Activated CD4-positive, alpha-beta memory T cell treated with anti-CD3 and anti-CD28 coated beads for 36 hours (primary cell): Measurements from ENCODE around the gene GRB7. TPM values are rescaled to one million over a fixed set of nuclear protein-coding genes. Genes with fewer than 3 reads are reported as not detected.

Source experiments
- CTCF ChIA-PET: fragments of 350-600 bp; sonication (Branson Sonifier 250); formaldehyde crosslinking; loops from one replicate; lab custom pipeline; 2021; ENCODE audit warnings: antibody characterized with exemption, inconsistent platforms; lab: Charles Lee
- POLR2A ChIA-PET: fragments of 350-600 bp; sonication (Branson Sonifier 250); formaldehyde crosslinking; loops from one replicate; lab custom pipeline; 2021; ENCODE audit warnings: antibody characterized with exemption; lab: Charles Lee
- DNase-seq: peaks from one replicate; pipeline ENCODE4 v3.0.0-alpha.2; 2020
- H3K27ac Mint-ChIP-seq: one replicate; pipeline ENCODE4 v1.8.0; 2021; ENCODE audit warnings: mixed read lengths
- H3K27me3 Mint-ChIP-seq: one replicate; pipeline ENCODE4 v1.8.0; 2021; ENCODE audit warnings: mixed read lengths
- H3K36me3 Mint-ChIP-seq: one replicate; pipeline ENCODE4 v1.8.0; 2021; ENCODE audit warnings: mixed read lengths
- H3K4me1 Mint-ChIP-seq: one replicate; pipeline ENCODE4 v1.8.0; 2021; ENCODE audit warnings: low read depth, mixed read lengths
- H3K4me3 Mint-ChIP-seq: one replicate; pipeline ENCODE4 v1.8.0; 2021; ENCODE audit warnings: mild to moderate bottlenecking, mixed read lengths
- H3K9me3 Mint-ChIP-seq: one replicate; pipeline ENCODE4 v1.8.0; 2021; ENCODE audit warnings: mixed read lengths
- intact Hi-C: fragments of 100-400 bp; cut with micrococcal nuclease; formaldehyde crosslinking; loops from one replicate; pipeline ENCODE4 v1.15.1; 2023
- total RNA-seq, 2 experiments: library from RNA; stranded (reverse); gene quantifications; one replicate each; pipeline ENCODE4 v1.2.3, GENCODE V29; 2021

The GRB7 gene
- total RNA-seq, 2 experiments from 2014 or later = 0.34 to 1.2 TPM

- Mint-ChIP-seq H3K36me3 (peaks cover 34% of the 10 kb centered on the region), H3K27me3 (no peaks in the 10 kb centered on the region), H3K4me1 (peaks cover 74% of the 10 kb centered on the region), H3K9me3 (no peaks in the 10 kb centered on the region), H3K27ac (peak overlapping the region; percentile 78), H3K4me3 (no peak overlapping the region)
- CTCF ChIA-PET = interaction anchor here (0.9 to 1.1 kb wide), 2 partner anchors 11 to 161 kb away, joined by 3 to 5 read pairs; no protein-coding TSS in a partner anchor
- intact Hi-C loops = no loop called here
- DNase-seq = no peak
- POLR2A ChIA-PET = interaction anchor here (1.9 kb wide), 1 partner anchor 21 kb away, joined by 7 read pairs; no protein-coding TSS in a partner anchor
Observed at GRCh38 chr17:39782481-39782880, 44.7 kb downstream of the GRB7 start.

DNA sequence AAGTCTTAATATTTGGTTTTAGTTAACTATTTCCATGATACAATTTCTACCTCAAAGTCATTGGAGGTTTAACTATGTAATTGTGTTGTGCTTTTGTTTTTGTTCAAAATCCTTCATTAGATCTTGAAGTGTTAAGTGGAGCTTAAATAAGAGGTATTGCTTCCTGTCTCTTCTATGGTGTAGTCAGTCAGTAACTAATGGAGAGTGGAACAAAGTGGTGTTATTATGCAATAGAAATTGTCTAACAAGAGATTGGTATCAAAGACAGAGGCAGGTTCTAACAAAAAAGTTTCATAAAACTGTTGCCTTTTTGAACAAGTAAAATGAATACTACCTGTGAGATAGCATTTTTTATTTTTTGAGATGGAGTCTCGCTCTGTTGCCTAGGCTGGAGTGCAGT, 45.2 kb downstream of the GRB7 start:
- intact Hi-C loops = no loop called here
- ChIA-PET POLR2A (no interaction called here), CTCF (interaction anchor here (1.1 kb wide), 1 partner anchor 161 kb away, joined by 5 read pairs; no protein-coding TSS in a partner anchor)
- no peak for DNase-seq
- Mint-ChIP-seq H3K36me3 (peaks cover 37% of the 10 kb centered on the region), H3K4me3 (no peak overlapping the region), H3K4me1 (peaks cover 74% of the 10 kb centered on the region), H3K27ac (peak overlapping the region; percentile 67), H3K27me3 (no peaks in the 10 kb centered on the region), H3K9me3 (no peaks in the 10 kb centered on the region)

DNA sequence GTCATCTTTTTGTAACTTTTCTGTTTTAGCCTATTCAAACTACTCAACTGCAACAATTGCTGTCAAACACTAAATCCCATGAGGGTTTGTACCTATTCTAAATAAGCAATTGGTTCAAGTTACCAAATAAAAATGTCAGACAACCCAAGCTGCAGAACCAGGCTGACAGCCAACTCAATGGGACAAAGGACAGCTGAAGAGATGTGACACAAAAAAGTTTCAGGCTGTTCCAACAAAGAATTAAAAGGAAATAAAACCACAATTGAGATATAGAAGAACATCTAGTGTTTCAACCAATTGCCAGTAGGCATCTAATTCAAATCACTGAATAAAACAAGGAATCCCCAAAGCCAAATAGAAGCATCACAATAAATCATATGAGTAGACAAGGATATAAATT, 49.3 kb downstream of the GRB7 start:
- Mint-ChIP-seq H3K36me3 (peaks cover 58% of the 10 kb centered on the region), H3K4me1 (peaks cover 69% of the 10 kb centered on the region), H3K9me3 (no peaks in the 10 kb centered on the region), H3K4me3 (no peak overlapping the region), H3K27ac (no peak overlapping the region), H3K27me3 (no peaks in the 10 kb centered on the region)
- no peak for DNase-seq
- POLR2A ChIA-PET = interaction anchor here (1.1 kb wide), 1 partner anchor 17 kb away, joined by 4 read pairs; no protein-coding TSS in a partner anchor
- intact Hi-C loops = no loop called here
- CTCF ChIA-PET = interaction anchor here (1.7 kb wide), 1 partner anchor 57 kb away, joined by 7 read pairs; the partner anchor contains the start of gene MIEN1

DNA sequence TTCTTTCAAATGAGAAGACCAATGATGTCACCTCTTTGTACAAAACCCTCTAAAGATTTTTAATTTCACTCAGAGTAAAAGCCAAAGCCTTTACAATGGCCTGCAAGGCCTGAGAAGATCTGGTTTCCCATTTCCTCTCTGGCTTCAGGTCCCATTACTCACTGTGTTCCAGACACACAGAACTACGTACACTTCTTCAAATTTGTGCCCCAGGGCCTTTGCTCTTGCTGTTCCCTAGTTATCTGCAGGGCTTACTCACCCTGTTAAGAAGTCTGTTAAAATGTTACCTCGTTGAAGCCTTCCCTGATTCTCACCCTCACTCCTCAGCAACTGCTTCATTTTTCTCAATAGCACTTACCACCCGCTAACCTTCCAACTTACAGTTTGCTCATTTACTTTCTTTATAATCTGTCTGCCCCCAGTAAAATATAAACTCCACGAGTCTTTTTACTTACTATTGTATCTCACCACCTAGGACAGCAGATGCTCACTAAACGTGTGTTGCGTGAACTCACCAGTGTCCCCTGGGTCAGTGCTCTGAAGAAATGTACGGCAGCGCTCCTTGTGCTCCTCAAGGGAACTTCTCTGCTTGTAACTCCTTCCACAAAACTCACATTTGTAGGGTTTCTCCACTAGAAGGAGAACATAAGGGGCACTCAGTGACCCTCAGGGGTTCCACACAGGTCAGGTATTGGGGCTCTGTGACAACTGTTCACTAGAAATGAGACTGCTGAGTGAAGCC, 50.2 kb downstream of the GRB7 start:
- H3K27ac Mint-ChIP-seq = no peak overlapping the region
- H3K9me3 Mint-ChIP-seq = no peaks in the 10 kb centered on the region
- H3K27me3 Mint-ChIP-seq = no peaks in the 10 kb centered on the region
- intact Hi-C loops = no loop called here
- no peak for DNase-seq
- ChIA-PET POLR2A (no interaction called here), CTCF (interaction anchor here (1.0 to 1.3 kb wide), 2 partner anchors 9 to 28 kb away, joined by 3 read pairs; no protein-coding TSS in a partner anchor)
- H3K4me3 Mint-ChIP-seq = no peak overlapping the region
- peaks cover 69% of the 10 kb centered on the region for H3K4me1 Mint-ChIP-seq
- peaks cover 55% of the 10 kb centered on the region for H3K36me3 Mint-ChIP-seq

DNA sequence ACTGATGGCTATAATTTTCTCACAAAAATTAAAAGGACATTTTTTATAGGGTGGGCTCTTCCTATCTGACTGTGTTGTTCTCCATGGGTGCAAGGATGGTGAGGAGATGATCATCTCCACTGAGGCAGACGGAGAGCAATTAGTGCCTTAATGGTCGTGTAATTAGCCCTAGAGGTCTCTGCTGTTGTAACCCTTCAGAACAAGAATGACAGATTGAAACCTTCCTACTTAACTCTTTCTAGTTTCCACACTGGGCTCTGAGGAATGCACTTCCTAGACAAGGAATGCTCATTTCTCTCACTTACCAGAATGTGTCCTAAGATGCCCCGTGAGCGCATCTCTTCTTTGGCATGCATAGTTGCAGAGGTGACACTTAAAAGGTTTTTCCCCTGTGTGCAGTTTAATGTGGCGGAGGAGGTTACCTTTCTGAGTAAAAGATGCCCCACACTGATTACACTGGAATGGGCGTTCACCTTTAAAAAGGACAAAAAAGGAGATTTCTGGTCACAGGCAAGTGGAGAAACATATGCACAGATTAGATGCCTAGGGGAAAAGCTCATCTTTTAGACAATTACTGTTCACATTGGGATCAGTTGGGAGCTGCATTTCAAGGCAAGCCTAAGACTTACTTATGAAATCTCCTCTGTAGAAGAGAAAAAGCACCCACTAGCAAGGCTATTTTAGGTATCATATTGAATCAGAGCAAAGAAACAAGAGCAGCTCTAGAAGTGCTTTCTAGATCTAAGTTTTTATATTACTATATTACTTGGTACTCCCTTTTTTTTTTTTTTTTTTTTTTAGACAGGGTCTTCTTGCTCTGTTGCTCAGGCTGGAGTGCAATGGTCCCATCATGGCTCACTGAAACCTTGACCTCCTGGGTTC, 53.6 kb downstream of the GRB7 start:
- CTCF ChIA-PET = interaction anchor here (0.6 to 2.5 kb wide), 8 partner anchors 7 to 73 kb away, joined by 3 to 14 read pairs (median 4); partner anchors contain the start of gene IKZF3
- peak overlapping the region; percentile 91 for H3K27ac Mint-ChIP-seq
- POLR2A ChIA-PET = interaction anchor here (0.8 to 5.4 kb wide), 10 partner anchors 10 to 71 kb away, joined by 3 to 61 read pairs (median 4); no protein-coding TSS in a partner anchor
- no peaks in the 10 kb centered on the region for H3K27me3 Mint-ChIP-seq
- H3K9me3 Mint-ChIP-seq = no peaks in the 10 kb centered on the region
- peaks cover 70% of the 10 kb centered on the region for H3K4me1 Mint-ChIP-seq
- H3K4me3 Mint-ChIP-seq = peak overlapping the region; percentile 44
- DNase-seq = peak; percentile 75
- intact Hi-C loops = loop anchor here (1.0 kb wide), 5 partner anchors 13 to 76 kb away; no protein-coding TSS in a partner anchor
- H3K36me3 Mint-ChIP-seq = peaks cover 43% of the 10 kb centered on the region

DNA sequence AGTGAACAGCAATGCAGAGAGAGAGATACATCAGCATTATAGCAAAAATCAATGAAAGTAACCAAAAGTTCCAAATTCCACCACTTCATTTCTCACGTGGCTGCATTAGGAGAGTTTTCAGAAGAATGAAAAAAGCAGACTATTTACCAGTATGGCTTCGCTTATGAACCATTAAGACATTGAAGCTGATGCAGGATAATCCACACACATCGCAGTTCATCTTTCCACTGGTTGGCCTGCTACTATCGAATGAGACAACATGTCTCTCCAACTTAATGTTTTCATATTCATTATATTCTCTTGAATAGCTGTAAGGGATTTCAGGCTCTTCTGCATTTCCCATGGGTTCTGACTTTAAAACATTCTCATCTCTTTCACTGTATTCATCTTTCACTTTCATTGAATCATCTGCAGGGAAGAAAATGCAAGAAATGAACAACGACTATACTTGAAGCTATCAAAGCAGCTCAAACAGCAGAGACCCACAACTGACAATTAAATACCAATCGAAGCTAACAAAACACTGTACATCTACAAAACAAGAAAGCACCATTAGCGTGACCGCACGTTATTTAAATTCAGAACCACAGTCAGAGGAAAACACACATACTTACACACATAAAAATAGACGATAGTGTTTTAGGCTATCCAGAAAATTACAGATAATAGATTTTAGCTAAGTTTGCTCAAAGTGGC, 54.9 kb downstream of the GRB7 start:
- intact Hi-C loops = loop anchor here (2.0 kb wide), 2 partner anchors 38 to 42 kb away; no protein-coding TSS in a partner anchor
- ChIA-PET CTCF (interaction anchor here (0.8 to 2.5 kb wide), 12 partner anchors 9 to 188 kb away, joined by 3 to 14 read pairs (median 4); partner anchors contain the start of gene PSMD3), POLR2A (interaction anchor here (0.7 to 5.4 kb wide), 15 partner anchors 9 to 74 kb away, joined by 3 to 61 read pairs (median 4); partner anchors contain the start of gene MIEN1)
- Mint-ChIP-seq H3K9me3 (no peaks in the 10 kb centered on the region), H3K4me1 (peaks cover 66% of the 10 kb centered on the region), H3K27ac (peak overlapping the region; percentile 80), H3K27me3 (no peaks in the 10 kb centered on the region), H3K36me3 (peaks cover 38% of the 10 kb centered on the region), H3K4me3 (peak overlapping the region; percentile 39)
- no peak for DNase-seq

- Mint-ChIP-seq H3K27ac (peak overlapping the region; percentile 80), H3K36me3 (peaks cover 31% of the 10 kb centered on the region), H3K9me3 (no peaks in the 10 kb centered on the region), H3K4me1 (peaks cover 68% of the 10 kb centered on the region), H3K27me3 (no peaks in the 10 kb centered on the region), H3K4me3 (peak overlapping the region; percentile 36)
- intact Hi-C loops = loop anchor here (2.0 kb wide), 2 partner anchors 39 to 41 kb away; no protein-coding TSS in a partner anchor
- POLR2A ChIA-PET = interaction anchor here (0.7 to 5.4 kb wide), 13 partner anchors 8 to 74 kb away, joined by 3 to 61 read pairs (median 4); partner anchors contain the start of gene MIEN1
- CTCF ChIA-PET = interaction anchor here (0.5 to 2.5 kb wide), 11 partner anchors 11 to 187 kb away, joined by 3 to 14 read pairs (median 3); partner anchors contain the start of gene PSMD3
- no peak for DNase-seq
Observed at GRCh38 chr17:39793301-39793872, 55.6 kb downstream of the GRB7 start.

- ChIA-PET CTCF (interaction anchor here (1.4 kb wide), 1 partner anchor 41 kb away, joined by 5 read pairs; no protein-coding TSS in a partner anchor), POLR2A (interaction anchor here (3.1 to 5.4 kb wide), 2 partner anchors 18 to 25 kb away, joined by 31 to 61 read pairs; no protein-coding TSS in a partner anchor)
- Mint-ChIP-seq H3K27me3 (no peaks in the 10 kb centered on the region), H3K27ac (peak overlapping the region; percentile 83), H3K4me1 (peaks cover 76% of the 10 kb centered on the region), H3K4me3 (peak overlapping the region; percentile 2), H3K9me3 (no peaks in the 10 kb centered on the region), H3K36me3 (peaks cover 24% of the 10 kb centered on the region)
- DNase-seq = peak; percentile 41
- intact Hi-C loops = no loop called here
Observed at GRCh38 chr17:39794249-39794970, 56.7 kb downstream of the GRB7 start.
